Tongue (tissue), 2 donors: ENCODE measurements around the gene CA5A. TPM values are rescaled to one million over a fixed set of nuclear protein-coding genes. Genes with fewer than 3 reads are reported as not detected.
"Not testable (repeated sequence)": the region's sequence is repeated elsewhere in the genome, so short reads cannot be mapped to it uniquely, and the experiment has no call there.

Experiments
- DNase-seq: peaks from one replicate; pipeline ENCODE4 v3.0.0-alpha.2; 2015
- total RNA-seq: library from RNA; depleted of rRNA; stranded (reverse); fragments of >200 nt; gene quantifications from one replicate; pipeline ENCODE4 v1.2.3, GENCODE V29; 2014

CA5A gene
- total RNA-seq, 1 donor from 2014 or later, result not detected

DNA sequence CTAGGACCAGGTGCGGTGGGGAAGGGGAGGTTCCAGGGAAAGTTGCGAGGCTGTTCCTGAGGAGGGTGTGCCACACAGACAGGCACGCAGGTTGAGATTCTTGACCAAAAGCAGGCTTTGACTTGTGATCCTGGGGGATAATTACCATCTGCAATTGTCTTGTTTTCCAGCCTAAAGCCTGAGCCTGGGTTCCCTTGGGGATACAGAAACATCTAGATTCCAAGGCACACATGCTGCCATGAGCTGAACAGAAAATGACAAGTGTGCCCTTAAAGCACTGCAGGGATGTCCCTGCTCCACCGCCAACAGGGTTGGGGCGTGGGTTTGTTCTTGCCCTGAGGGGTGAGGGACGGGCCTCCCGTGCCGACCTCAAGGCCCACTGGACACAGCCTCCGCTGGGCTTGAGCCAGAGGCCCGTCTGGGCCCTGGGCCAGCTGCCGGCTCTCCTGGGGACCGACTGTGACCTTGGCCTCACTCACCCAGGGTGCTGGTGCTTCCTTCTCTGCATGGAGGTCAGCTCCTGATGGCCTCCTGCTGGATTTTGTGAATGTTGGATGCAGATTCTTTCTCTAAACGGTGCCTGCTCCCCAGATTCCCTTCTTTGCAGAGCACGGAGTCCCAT lies 14.0 kb downstream of the CA5A start:
- no peak for DNase-seq

DNA sequence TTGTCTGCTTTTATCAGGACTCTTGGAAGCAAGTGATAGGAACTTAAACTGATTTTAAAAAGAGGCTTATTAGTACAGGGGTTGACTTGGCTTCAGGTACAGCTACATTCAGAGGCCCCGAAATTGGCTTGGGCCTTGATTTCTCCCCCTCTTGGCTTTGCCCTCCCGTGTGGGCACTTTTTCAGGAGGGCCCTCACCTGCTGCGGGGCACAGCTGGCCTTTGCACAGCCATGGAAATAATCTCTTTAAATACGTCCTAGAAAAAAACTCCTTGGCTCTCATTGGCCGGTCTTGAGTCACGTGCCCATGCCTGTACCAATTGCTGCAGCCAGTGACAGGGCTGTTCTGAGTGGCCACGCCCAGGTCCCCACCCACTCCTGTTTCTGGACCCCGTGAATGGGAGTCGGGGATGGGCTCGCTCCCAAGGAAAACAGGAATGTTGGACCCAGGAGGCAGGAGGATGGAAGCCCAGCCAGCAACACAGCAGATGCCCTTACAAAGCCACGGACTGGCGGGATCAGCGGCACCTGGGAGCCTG lies 15.0 kb downstream of the CA5A start:
- no peak for DNase-seq

DNA sequence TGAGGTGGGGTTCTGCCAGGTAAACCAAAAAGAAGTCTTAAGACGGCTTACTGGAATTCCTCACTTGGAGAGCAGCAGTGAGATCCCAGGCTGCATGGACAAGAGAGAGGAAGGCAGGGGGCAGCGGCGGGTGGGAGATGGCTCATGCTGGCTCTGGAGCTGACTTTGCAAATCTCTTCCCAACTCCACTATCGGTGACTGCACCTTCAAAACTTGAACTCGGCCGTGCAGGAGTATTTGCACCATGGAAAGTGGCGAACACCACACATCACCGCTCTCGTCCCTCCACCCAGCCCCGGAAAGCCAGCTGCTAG lies 16.7 kb downstream of the CA5A start:
- DNase-seq, result no peak

DNA sequence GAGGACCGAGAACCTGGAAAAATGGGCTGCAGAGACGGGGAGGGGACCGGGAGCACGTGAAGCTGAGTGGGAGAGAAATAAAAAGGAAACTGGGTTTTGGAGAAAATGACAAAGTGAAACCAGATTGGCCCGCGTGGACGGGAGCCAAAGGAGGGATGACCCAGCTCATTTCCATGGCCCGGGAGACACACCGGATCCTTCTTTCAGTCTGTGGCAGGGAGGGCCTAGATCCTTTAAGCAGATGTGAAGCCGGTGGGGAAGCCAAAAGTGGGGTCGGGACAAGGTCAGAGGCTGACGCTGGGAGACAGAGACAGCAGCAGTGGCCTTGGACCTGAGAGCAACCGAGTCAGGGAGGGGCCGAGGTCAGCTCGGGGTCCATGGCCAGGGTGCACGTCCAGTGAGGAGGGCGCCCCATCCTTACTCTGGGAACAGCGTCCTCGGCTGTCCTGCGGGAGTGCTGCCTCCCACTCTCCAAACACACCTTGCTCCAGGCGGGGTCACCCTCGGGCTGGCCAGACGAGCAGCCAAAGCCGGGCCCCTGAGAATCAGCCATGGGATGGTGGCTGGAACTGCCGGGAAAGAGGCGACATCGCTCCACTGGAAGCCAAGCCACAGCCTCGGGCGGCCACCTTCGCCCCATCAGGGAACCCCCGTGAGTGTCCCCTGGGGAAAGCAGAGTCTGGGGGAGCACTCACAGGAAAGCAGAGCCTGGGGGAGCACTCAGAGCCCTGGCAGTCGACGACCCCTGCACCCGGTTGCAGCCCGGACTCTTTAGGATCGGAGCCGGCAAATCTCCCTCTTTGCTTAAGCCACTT lies 17.3 kb downstream of the CA5A start:
- DNase-seq, result peak; percentile 45

DNA sequence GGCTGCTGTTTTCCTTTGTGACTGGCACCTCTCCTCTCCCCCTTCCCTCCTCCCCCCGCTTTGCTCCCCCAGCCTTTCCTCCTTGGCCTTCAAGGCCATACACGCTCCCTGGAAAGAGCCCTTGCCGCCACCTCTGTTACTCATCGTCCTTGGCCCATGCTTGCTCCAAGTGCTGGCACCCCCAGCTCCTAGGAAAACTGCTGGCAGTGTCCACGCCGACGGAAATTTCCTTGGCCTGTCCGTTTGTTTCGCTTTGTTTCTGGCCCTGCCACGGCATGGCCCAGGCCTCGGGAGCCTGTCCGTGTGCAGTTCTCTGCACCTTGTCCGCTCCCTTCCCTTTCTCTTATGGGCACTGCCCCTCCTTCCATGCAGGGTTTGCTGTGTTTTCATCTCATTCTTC lies 18.0 kb downstream of the CA5A start:
- no peak for DNase-seq

DNA sequence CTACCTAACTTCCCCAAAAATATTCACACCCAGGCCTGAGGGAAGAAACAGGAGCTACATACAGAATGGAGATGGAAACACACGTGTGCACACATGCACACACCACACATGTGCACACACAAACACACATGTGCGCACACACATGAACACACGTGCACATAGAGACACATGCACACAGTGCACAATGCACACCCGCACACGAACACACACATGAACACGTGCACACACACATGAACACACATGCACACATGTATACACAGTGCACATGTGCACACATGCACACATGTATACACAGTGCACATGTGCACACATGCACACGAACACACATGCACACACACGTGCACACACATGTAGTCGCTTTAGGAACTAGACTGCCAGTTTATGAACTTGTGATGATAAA lies 18.8 kb downstream of the CA5A start:
- DNase-seq, result no peak

DNA sequence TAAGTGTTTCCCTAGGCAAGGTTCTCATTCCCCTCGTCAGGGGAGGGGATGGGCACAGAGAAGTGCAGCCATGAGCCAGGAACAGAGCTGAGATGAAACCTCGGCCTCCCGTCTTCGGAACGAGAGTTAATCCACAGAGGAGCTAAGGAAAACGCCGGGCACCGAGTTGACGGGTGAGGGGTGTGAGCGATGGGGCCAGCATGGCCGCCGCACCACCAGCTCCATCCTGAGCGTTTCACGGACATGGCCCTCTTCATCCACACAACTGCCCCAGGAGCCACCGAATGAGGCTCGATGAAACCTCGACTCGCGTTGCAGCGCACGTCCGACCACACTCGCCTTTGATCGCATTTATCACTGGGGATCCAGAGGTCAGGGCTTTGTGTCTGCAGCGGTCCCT lies 21.5 kb downstream of the CA5A start:
- DNase-seq, result no peak

DNA sequence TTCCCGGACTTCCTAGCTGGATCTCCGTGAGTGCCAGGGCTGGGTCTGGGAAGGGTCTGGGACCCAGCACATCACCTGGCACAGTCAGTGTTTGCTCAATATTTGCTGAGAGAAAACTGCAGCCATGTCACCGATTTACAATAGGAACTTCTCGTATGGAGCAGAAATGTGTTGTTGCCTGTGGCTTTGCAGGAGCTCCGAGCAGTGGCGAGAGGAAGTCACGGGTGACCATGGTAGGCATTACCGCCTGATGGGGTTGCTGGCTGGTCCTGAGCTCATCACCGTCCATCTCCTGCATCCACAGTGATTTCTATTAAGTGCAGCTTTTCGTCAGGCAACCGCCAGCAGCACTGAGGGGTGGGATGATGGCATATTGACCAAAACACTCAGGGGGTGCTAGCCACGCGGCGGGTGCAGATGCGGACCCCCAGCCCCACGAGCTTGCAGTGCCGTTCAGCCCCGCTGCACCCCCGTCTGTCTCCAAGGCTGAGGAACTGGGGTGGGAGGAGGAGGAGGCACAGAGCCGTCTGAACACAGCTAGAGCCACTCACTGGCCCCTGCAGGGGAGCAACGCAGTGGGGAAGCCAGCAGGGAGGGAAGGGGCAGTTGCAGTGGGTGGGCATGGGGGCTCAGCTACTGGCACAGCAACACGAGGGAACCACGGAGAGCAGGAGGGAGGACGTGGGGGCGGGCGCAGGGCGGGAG lies 22.2 kb downstream of the CA5A start:
- DNase-seq, result not testable (repeated sequence)

DNA sequence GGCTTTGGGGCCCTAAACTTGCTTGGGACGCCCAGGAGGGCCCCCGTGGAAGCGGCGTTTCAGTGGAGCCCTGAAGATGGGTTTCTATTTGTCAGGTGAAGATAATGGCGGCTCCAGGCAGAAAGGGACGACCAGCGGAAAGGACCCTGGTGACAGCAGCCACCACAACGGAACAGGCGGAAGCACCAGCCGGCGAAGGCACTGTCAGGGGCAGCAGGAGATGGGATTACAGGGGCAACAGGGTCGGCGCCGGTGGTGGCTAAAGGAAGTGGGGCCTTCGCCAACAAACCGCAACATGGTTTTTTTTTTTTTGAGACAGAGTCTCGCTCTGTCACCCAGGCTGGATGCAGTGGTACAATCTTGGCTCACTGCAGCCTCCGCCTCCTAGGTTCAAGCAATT lies 23.6 kb downstream of the CA5A start:
- not testable (repeated sequence) for DNase-seq

DNA sequence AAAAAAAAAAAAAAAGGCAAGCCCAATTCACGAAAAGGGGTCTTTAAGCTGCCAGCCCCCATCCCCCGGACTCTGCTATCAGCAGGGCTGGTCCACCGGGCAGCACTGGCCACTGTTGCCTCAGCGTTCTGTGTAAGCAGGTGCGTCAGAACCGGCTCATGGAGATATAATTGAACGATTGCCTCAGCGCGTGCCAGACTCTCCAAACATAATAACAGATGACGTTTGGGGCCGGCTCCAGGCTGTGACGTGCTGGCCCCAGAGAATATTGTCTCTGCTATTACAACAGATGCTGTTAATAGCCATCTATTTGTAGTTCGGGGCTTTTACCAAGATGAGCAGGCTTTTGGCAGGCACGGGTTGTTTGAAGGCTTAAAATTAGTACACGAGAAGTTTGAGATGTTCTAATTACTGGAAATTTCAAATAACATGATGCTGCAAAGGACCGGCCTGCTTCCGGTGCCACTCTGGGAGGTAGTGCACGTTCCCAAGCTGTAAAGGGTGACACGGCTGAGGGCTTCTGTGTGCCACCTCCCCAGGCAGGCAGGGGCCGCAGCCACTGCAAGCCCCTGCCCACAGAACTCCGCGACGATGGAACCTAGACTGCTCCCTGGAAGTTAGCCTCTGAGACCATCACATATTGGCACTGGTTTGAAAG lies 25.1 kb downstream of the CA5A start:
- peak; percentile 81 for DNase-seq

DNA sequence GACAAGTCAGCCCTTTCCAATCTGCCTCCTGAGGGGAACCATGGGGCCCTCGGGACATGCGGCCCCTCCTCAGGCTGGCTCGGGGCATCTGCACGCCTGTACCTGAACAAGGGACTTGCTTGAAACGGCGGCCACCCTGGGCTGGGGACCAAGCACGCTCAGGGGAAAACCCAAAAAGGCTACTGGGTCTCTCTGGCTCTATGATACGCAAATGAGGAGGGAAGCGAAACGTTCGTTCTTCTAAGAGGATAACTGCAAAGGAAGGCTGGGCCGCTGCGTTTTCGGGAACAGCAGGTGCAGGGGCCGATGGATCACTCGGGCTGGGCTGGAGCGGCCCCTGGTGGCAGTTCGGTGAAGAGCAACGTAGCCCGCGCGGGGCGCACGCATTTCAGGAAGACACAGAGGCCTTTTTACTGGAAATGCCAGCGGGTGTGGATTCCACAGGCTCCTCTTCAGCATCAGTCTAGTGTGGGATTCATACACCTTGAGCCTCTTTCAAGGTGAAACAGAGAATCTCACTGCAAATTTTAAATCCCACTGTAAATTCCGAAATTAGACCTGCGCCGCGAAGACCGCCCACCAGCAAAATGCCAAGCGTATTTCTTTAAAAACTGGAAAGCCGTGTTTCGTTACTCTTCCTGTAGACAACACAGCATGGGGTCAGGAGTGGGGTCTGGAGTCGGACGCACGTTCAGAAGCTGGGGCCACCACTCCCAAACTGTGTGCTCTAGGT lies 27.0 kb downstream of the CA5A start:
- peak; percentile 77 for DNase-seq

DNA sequence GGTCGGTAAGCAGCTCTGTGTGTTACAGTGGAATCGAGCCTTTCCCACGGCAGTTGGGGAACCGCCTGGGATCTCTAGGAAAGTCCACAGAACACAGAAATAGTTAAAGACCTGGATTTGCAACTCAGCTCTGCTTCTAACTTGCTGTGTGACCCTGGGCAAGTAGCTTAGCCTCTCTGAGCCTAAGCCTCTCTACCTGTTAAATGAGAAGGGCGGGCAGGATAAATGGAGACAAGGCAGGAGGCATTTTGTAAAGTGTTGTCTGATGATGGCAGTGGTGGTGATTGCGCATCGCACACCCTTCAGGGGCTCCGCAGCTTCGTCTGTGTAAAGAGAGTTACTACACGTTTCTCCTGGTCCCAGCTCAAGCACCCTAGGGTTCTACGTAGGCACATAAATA lies 28.2 kb downstream of the CA5A start:
- not testable (repeated sequence) for DNase-seq

DNA sequence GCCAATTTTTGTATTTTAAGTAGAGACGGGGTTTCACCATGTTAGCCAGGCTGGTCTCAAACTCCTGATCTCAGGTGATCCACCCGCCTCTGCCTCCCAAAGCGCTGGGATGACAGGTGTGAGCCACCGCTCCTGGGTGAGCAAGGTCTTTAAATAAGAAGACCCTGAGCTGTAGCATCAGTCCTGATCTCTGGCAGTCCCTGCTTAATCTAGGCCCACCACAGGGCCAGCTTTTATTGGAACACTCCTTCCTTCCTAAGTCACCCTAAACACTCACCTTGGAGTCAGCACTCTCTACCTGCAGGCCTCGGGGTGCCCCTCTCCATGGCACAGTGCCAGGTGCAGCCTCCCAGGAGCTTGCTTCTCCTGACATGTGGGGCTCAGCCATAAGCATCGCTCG lies 30.8 kb downstream of the CA5A start:
- DNase-seq, result not testable (repeated sequence)

DNA sequence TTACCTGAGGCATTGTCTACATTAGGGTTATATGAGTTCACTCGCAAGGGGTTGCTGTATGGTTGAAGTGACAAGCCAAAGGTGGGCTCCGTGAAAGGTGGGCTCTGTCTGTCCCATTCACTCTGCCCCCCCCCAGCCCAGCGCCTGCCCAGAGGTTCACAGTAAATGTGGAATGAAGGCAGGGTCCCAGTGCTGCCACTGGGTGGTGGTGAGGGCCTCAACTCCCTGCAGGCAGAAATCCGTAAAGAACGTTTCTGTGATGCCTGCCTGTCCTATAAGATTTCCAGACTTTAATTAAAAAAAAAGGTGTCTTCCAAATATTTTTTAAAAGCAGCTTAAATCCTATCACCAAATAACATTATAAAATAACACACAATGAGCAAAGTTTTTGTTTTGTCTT lies 31.4 kb downstream of the CA5A start:
- DNase-seq, result not testable (repeated sequence)

DNA sequence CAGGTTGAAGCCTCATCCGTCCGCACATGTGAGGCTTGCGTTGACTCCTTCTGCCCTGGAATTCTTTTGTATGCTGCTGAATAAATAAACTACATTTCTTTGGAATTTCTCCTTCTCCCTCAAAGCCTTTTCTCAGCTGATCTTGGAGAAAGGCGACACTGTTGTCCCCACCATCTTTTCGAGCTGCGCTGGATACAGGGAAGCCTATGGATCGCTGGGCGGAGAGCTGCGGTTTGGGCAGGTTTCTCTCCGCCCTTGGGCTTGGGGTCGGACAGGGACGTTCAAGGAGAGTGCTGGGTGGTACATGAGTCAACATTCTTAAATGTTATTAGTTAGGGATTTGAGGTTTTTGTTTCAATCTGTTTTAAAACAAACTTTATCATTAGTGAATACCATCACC lies 35.8 kb downstream of the CA5A start:
- not testable (repeated sequence) for DNase-seq

DNA sequence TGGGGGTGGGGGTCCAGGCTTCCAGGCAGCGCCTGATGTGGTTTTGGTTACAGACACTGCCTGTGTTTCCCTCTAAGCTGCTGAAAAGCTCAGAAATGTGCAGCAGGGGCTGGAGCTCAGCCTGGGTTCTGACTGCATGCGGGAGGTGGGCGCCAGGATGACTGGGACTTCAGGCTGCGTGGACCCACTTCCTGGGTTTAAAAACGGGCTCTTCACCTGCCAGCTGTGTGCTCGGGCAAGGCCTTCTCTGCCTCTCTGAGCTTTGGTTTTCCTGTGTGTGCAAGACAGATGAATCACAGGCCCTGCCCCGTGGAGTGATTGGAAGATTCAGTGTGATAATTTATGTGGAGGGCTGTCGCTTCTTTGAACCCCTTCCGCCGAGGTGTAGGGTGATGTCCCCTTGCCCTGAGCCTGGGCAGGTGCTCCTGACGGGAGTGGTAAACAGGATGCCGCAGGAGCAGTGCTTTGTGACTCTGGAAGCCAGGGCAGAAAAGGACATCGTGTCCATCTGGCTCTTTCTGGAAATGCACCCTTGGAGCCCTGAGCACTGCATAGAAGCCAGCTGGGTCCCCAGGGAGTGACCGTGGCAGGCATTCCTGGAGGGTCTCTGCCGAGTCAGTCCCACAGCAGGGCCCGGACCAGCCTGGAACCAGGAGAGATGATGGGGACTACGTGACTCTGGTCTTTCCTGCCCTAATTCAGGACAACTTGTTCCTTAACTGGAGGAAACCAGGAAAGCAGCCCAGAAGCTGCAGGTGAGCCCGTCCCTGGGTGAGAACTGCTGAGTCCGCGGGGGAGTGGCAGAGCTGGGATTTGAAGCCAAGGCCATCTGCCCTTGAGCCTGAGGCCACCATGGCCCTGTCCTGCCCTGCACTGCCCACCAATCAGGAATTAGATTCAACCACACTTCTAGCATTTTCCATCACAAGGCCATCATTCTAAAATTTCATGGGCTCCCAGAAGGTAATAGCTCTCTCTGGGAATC lies 38.5 kb downstream of the CA5A start:
- no peak for DNase-seq

DNA sequence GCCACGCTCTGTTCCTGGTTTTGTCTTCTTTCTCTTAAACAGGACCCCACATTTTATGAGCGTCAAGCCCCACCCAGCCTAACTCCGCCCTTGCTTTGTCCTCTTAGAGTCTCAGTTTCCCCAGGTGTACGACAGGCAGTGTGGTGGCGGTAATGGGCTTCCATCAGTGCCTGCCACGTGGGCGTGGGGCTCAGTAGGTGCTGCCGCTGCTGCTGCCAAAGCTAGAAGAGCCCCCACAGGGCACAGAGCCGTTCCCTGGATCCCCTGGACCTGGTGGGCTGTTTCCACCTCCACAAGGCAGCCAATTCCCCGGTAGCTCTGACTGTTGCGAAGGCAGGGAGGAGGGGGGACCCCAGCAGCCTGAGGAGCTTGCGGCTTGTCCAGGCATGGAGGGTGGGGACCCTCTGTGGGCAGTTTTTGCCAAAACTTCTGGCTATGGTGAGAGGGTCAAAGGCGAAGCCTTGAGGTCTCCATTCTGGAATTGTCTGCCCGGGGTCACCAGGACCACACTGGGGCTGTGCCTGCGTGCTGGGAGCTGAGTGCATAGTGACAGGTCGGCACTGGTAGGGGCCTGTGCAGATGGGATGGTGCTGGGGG lies 39.3 kb downstream of the CA5A start:
- DNase-seq, result not testable (repeated sequence)

DNA sequence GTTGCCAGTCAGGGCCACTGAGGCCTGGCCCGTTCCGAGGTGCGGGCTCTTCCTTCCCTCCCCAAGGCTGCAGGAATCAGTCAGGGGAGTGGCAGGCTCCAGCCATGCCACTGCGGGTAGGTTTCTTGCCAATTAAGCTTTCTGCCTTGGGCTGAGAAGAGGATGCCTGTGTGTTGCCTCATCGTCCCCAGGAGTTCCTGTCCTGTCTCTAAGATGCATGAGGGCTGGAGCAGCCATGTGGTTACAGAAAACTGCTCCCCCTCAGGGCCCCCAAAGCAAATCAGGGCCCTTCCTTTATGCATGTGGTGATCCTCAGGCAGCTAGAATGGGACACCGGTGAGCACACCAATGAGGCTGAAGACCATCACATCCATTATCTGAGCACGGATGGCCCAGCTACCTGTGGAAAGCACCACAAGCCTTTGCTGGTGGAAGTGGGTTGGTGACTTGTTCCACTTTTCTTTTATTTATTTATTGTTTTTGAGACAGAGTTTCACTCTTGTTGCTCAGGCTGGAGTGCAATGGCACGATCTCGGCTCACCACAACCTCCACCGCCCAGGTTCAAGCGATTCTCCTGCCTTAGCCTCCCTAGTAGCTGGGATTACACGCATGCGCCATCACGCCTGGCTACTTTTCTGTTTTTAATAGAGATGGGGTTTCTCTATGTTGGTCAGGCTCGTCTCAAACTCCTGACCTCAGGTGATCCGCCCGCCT lies 40.0 kb downstream of the CA5A start:
- DNase-seq, result not testable (repeated sequence)

DNA sequence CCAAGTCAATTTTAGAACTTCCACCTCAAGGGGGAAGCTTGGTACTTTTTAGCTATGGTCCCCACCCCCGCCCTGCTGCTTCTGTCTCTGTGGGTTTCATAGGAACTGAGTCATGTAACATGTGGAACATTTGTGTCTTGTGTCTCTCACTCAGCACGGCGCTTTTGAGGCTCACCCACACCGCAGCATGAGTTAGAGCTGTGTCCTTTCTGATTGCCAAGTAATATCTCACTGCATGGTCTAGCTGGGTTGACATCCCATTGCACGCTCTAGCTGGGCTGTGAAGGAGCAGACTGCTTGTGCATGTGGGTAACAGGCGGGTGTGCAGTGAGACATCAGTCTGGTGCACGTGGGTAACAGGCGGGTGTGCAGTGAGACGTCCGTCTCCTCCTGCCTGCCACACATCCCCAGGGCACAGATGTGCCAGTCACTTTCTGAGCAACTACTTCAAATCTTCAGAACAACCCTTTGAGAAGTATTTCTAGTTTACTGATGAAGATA lies 40.6 kb downstream of the CA5A start:
- no peak for DNase-seq
